Fibroblast of the aortic adventitia (primary cell): ENCODE data around the gene C19orf25. TPM values are rescaled to one million over a fixed set of nuclear protein-coding genes. Genes with fewer than 3 reads are reported as not detected.

Source experiments
- DNase-seq: peaks from one replicate; pipeline ENCODE4 v3.0.0-alpha.2; 2010; ENCODE audit warnings: low read depth
- H3K4me3 ChIP-seq: 2 replicates; pipeline ENCODE4 v1.5.1; 2011; ENCODE audit warnings: low read depth, mild to moderate bottlenecking, control low read depth, low read length, moderate library complexity
- CTCF ChIP-seq: IDR thresholded peaks from 2 replicates; pipeline ENCODE4 v1.5.1; 2011; ENCODE audit warnings: mild to moderate bottlenecking, low read length, control low read depth, inconsistent platforms; ENCODE audit not compliant: insufficient read depth
- total RNA-seq: library from RNA; depleted of rRNA; stranded (reverse); fragments of >200 nt; gene quantifications from 2 replicates; pipeline ENCODE4 v1.2.3, GENCODE V29; 2012; ENCODE audit warnings: low replicate concordance

The C19orf25 gene
- total RNA-seq, 1 donor, result 26.8 TPM

- no peak for DNase-seq
- TF ChIP-seq CTCF, result no peak
- peak overlapping the region; percentile 14 for H3K4me3 ChIP-seq
Observed at GRCh38 chr19:1511318-1512317, 32.6 kb upstream of the C19orf25 start.

GRCh38 chr19:1510807-1511206, 31.8 kb upstream of the C19orf25 start:
- no peak overlapping the region for H3K4me3 ChIP-seq
- TF ChIP-seq CTCF, result no peak
- DNase-seq, result no peak

DNA sequence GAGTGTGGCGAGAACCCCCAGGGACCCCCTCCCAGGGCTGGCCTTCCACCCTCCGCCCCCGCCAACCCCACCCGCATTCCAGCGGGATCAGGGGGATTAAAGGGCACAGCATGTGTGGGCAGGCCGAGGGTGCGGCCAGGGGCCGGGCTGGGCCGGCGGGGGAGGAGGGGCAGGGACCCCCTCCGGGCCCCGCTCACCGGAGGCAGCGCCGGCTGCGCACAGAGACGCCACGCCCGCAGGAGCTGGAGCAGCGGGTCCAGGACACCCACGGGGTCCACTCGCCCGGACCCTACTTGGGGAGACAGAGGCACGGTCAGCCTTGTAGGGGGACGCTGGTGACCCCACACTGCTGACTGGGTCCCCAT, 31.4 kb upstream of the C19orf25 start:
- no peak overlapping the region for H3K4me3 ChIP-seq
- no peak for DNase-seq
- TF ChIP-seq CTCF, result no peak

- H3K4me3 ChIP-seq, result no peak overlapping the region
- no peak for TF ChIP-seq CTCF
- DNase-seq, result no peak
Observed at GRCh38 chr19:1509602-1510441, 30.8 kb upstream of the C19orf25 start.

GRCh38 chr19:1508507-1508856, 29.5 kb upstream of the C19orf25 start:
- no peak for TF ChIP-seq CTCF
- H3K4me3 ChIP-seq, result peak overlapping the region; percentile 51

GRCh38 chr19:1507763-1508506, 28.9 kb upstream of the C19orf25 start:
- peak overlapping the region; percentile 64 for H3K4me3 ChIP-seq
- TF ChIP-seq CTCF, result no peak
- peak; percentile 96 for DNase-seq

More at GRCh38 chr19:1508507-1508856, 29.5 kb upstream of the C19orf25 start:
- DNase-seq, result no peak
